Gastroesophageal sphincter (tissue), 4 donors: ENCODE data around the gene MRPL40. TPM values are rescaled to one million over a fixed set of nuclear protein-coding genes. Genes with fewer than 3 reads are reported as not detected.

Experiments used
- ATAC-seq: fragments of 150-250 bp; one replicate; pipeline ENCODE4 v1.9.1; 2016; ENCODE audit warnings: mild to moderate bottlenecking, moderate library complexity
- H3K27ac ChIP-seq, 4 donors: fragments of 200-600 bp; sonication (generic) in 3 of 4; 1 replicate in 3 of 4; 2 replicates in 1 of 4; pipeline ENCODE4 v1.5.1; 2016 to 2019
- H3K27me3 ChIP-seq: fragments of 200-600 bp; sonication (generic); one replicate; pipeline ENCODE4 v1.5.1; 2019
- H3K36me3 ChIP-seq, 2 donors: fragments of 200-600 bp; sonication (generic); one replicate each; pipeline ENCODE4 v1.5.1; 2019; ENCODE audit warnings: control low read depth in 1 of 2
- H3K4me1 ChIP-seq, 3 donors: fragments of 200-600 bp; sonication (generic); 1 replicate in 2 of 3; 2 replicates in 1 of 3; pipeline ENCODE4 v1.5.1; 2016 to 2019; ENCODE audit warnings: control low read depth in 2 of 3
- H3K4me3 ChIP-seq, 2 donors: fragments of 200-600 bp; sonication (generic); one replicate each; pipeline ENCODE4 v1.5.1; 2019; ENCODE audit warnings: mild to moderate bottlenecking in 1 of 2, moderate library complexity in 1 of 2
- H3K9me3 ChIP-seq, 3 donors: fragments of 200-600 bp; sonication (generic); one replicate each; pipeline ENCODE4 v1.5.1; 2017 to 2019; ENCODE audit warnings: control low read depth in 2 of 3
- EP300 ChIP-seq: sonication (generic); formaldehyde crosslinking; IDR thresholded peaks from one replicate; pipeline ENCODE4 v1.6.1; 2017; ENCODE audit warnings: antibody characterized with exemption, mild to moderate bottlenecking
- POLR2A ChIP-seq, 2 donors: fragments of 450-650 bp; IDR thresholded peaks; one replicate each; pipeline ENCODE4 v1.6.1; 2017; ENCODE audit warnings: antibody characterized with exemption in 2 of 2, mild to moderate bottlenecking in 2 of 2, moderate library complexity in 1 of 2
- POLR2AphosphoS5 ChIP-seq: sonication (generic); formaldehyde crosslinking; IDR thresholded peaks from one replicate; pipeline ENCODE4 v1.6.1; 2017; ENCODE audit warnings: antibody characterized with exemption
- WGBS, 2 donors: methylation state at CpG; one replicate each; pipeline ENCODE4 v1.1.5; 2018; ENCODE audit warnings: low coverage in 1 of 2; 5-methylcytosine and 5-hydroxymethylcytosine counted together
- total RNA-seq, 4 donors: library from RNA; depleted of rRNA; stranded (reverse); fragments of >200 nt; gene quantifications; one replicate each; pipeline ENCODE4 v1.1.0, GENCODE V29; 2016
- TF ChIP-seq, protein P1 (sequence below), 4 experiments: fragments of 200-600 bp in 2 of 4; fragments of 450-650 bp in 2 of 4; sonication (generic) in 1 of 4; IDR thresholded peaks; one replicate each; pipeline ENCODE4 v1.5.1; 2017 to 2019; ENCODE audit warnings: antibody characterized with exemption in 4 of 4, mild to moderate bottlenecking in 2 of 4, moderate library complexity in 2 of 4

The MRPL40 gene
- total RNA-seq, 4 donors from 2014 or later, result 22.8 to 29.1 (median 25.8) TPM

DNA sequence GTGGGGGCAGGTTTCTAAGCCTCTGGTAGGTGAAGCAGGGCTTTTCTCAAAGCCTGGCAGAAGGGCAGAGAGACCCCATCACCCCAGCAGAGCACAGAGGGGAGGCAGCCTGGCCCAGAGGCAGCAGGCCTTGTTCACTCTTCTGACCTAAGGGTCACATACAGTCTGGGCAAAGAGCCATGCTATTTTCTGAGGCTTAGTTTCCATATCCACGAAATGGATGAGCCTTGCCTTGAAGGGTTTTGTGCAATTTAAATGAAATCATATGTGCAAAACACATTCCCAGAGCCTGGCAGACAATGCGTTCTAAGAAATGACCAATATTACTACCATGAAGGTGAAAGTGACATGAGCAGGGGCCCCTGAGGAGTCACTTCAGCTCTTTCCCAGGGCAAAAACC is 45.3 kb upstream of the MRPL40 start:
- Histone ChIP-seq H3K4me1 (no peaks in the 10 kb centered on the region), H3K27ac (no peak overlapping the region), H3K27me3 (no peaks in the 10 kb centered on the region), H3K36me3 (peaks cover 0 to 100% of the 10 kb centered on the region in 2 donors), H3K4me3 (no peak overlapping the region), H3K9me3 (no peaks in the 10 kb centered on the region)
- no peak for ATAC-seq
- TF ChIP-seq POLR2AphosphoS5 (no peak), POLR2A (IDR thresholded peaks at IDR 0.05) (no peak), EP300 (no peak)
- TF ChIP-seq, protein P1, sequence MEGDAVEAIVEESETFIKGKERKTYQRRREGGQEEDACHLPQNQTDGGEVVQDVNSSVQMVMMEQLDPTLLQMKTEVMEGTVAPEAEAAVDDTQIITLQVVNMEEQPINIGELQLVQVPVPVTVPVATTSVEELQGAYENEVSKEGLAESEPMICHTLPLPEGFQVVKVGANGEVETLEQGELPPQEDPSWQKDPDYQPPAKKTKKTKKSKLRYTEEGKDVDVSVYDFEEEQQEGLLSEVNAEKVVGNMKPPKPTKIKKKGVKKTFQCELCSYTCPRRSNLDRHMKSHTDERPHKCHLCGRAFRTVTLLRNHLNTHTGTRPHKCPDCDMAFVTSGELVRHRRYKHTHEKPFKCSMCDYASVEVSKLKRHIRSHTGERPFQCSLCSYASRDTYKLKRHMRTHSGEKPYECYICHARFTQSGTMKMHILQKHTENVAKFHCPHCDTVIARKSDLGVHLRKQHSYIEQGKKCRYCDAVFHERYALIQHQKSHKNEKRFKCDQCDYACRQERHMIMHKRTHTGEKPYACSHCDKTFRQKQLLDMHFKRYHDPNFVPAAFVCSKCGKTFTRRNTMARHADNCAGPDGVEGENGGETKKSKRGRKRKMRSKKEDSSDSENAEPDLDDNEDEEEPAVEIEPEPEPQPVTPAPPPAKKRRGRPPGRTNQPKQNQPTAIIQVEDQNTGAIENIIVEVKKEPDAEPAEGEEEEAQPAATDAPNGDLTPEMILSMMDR (IDR thresholded peaks at IDR 0.05), result no peak
- 38 to 73% methylated on average over 2 of the region's 2 CpGs for WGBS, 2 donors

DNA sequence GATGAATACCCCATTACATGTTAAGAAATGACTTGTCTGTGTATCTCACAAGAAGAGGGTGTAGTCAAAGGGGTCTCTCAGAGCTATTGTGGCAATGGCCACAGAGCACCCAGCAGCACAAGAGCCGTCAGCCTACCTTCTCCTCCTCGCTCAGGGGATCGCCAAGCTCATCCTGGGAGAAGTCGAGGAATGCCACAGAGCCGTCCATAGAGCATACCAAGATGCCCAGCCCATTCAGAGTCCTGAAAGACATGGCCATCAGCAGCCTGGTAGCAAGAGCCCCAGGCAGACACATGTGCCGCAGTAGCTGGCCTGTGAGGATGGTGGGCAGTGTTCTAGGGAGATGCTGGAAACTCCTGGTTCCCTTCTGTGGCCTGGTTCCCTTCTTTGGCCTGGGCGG is 44.8 kb upstream of the MRPL40 start:
- Histone ChIP-seq H3K9me3 (no peaks in the 10 kb centered on the region), H3K4me1 (no peaks in the 10 kb centered on the region), H3K36me3 (peaks cover 0 to 100% of the 10 kb centered on the region in 2 donors), H3K4me3 (no peak overlapping the region), H3K27ac (no peak overlapping the region), H3K27me3 (no peaks in the 10 kb centered on the region)
- 86% methylated on average over 1 of the region's 7 CpGs; no CpG with 5 or more reads in 1 of the 2 donors for WGBS, 2 donors
- no peak for ATAC-seq
- no peak for TF ChIP-seq POLR2A (IDR thresholded peaks at IDR 0.05)
- TF ChIP-seq, protein P1 (IDR thresholded peaks at IDR 0.05), result no peak
- no peak for TF ChIP-seq EP300
- no peak for TF ChIP-seq POLR2AphosphoS5

DNA sequence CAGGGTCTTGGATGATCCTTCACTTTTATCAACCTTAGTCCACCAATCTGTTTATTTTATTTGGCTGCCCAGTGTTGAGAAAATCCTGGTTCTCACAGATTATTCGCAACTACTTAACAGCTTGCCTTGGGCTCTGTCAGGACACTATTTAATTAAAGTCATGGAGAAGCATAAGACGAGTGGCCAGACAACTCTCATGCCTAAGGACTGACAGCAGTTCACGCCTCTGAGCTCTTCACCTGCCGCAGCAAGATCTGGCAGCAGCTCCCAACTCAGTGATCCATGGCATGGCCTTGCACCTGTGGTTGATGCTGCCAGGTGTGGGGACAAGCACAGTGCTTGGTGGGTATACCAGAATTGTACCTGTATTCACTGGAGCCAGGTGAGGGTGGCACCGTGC is 38.6 kb upstream of the MRPL40 start:
- Histone ChIP-seq H3K27me3 (no peaks in the 10 kb centered on the region), H3K9me3 (no peaks in the 10 kb centered on the region), H3K27ac (no peak overlapping the region), H3K4me1 (no peaks in the 10 kb centered on the region), H3K4me3 (no peak overlapping the region), H3K36me3 (peaks cover 0 to 100% of the 10 kb centered on the region in 2 donors)
- no peak for TF ChIP-seq POLR2AphosphoS5
- TF ChIP-seq POLR2A (IDR thresholded peaks at IDR 0.05), result no peak
- no peak for TF ChIP-seq EP300
- TF ChIP-seq, protein P1 (IDR thresholded peaks at IDR 0.05), result no peak
- no peak for ATAC-seq
- 50 to 90% methylated on average over 2 to 5 of the region's 5 CpGs for WGBS, 2 donors

- no peaks in the 10 kb centered on the region for H3K27me3 ChIP-seq
- WGBS, 2 donors, result 82 to 93% methylated on average over 3 to 5 of the region's 8 CpGs
- H3K36me3 ChIP-seq, result peaks cover 0 to 99% of the 10 kb centered on the region in 2 donors
- no peak for TF ChIP-seq POLR2A (IDR thresholded peaks at IDR 0.05)
- no peaks in the 10 kb centered on the region for H3K4me1 ChIP-seq
- H3K9me3 ChIP-seq, result no peaks in the 10 kb centered on the region
- no peak overlapping the region for H3K4me3 ChIP-seq
- no peak overlapping the region for H3K27ac ChIP-seq
- ATAC-seq, result no peak
Measured at GRCh38 chr22:19394274-19395050, 37.9 kb upstream of the MRPL40 start.

- H3K36me3 ChIP-seq, result peaks cover 0 to 99% of the 10 kb centered on the region in 2 donors
- 84 to 89% methylated on average over 3 of the region's 4 CpGs for WGBS, 2 donors
Measured at GRCh38 chr22:19395276-19395675, 37.1 kb upstream of the MRPL40 start.

More at GRCh38 chr22:19395276-19395675, 37.1 kb upstream of the MRPL40 start:
- no peaks in the 10 kb centered on the region for H3K4me1 ChIP-seq
- H3K27me3 ChIP-seq, result no peaks in the 10 kb centered on the region
- TF ChIP-seq, protein P1 (IDR thresholded peaks at IDR 0.05), result no peak
- no peak overlapping the region for H3K4me3 ChIP-seq
- no peak overlapping the region for H3K27ac ChIP-seq
- H3K9me3 ChIP-seq, result no peaks in the 10 kb centered on the region
- ATAC-seq, result no peak
